AG09319 (cell line): Measurements from ENCODE around the gene DACH1.

Experiments
- DNase-seq: peaks from one replicate; pipeline ENCODE4 v3.0.0-alpha.2; 2010; ENCODE audit warnings: low read depth; ENCODE audit errors: extremely low read depth
- TF ChIP-seq, protein P1 (sequence below): IDR thresholded peaks from 2 replicates; pipeline ENCODE4 v1.5.1; 2011; ENCODE audit warnings: low read depth, mild to moderate bottlenecking, inconsistent platforms, low read length, moderate library complexity

DACH1 gene

DNA sequence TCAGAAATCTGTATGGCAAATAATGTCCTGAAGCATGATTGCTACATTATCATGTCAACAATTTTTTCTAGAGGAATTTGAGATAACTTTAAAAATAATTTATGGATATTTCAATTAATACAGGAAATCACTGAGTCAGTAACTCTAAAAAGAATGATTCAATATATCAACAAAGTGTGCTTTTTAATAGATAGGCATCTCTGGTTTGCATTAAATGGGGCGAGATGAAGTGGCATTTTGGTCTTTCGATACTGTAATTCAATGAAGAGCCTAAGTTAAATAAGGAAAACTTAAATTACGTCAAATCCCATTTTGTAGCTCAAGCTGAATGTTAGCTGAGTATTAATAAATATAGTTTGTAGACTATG is 342.8 kb downstream of the DACH1 start:
- DNase-seq: no peak

DNA sequence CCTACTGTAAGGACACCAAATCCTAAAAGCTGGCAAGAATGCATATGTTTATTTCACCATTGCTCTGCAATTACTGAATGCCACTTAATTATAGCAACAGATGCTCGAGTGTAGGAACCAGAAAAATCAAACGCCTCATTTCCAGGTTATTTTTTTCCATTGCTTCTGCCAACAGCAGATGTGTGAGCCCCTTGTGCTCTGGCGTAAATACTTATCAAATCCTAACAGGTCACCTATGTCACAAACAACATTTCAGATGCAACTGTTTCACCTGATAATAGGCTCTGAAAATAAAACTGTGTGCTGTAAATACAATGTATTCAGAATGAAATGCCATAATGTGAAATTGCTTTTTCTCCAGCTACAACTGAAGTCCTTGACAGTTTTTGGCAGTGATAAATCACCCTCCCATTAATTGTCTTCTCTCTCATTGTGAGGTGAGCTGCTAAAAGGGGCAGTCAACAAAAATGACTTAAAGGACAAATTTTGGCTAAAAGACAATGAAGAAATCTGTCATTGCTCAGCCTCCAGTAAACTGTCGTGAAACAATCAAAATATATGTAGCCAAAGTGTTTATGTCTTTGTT is 344.0 kb downstream of the DACH1 start:
- DNase-seq: no peak
- TF ChIP-seq, protein P1, sequence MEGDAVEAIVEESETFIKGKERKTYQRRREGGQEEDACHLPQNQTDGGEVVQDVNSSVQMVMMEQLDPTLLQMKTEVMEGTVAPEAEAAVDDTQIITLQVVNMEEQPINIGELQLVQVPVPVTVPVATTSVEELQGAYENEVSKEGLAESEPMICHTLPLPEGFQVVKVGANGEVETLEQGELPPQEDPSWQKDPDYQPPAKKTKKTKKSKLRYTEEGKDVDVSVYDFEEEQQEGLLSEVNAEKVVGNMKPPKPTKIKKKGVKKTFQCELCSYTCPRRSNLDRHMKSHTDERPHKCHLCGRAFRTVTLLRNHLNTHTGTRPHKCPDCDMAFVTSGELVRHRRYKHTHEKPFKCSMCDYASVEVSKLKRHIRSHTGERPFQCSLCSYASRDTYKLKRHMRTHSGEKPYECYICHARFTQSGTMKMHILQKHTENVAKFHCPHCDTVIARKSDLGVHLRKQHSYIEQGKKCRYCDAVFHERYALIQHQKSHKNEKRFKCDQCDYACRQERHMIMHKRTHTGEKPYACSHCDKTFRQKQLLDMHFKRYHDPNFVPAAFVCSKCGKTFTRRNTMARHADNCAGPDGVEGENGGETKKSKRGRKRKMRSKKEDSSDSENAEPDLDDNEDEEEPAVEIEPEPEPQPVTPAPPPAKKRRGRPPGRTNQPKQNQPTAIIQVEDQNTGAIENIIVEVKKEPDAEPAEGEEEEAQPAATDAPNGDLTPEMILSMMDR: no peak

More for the DNA sequence above, 342.8 kb downstream of the DACH1 start:
- TF ChIP-seq, protein P1: no peak

DNA sequence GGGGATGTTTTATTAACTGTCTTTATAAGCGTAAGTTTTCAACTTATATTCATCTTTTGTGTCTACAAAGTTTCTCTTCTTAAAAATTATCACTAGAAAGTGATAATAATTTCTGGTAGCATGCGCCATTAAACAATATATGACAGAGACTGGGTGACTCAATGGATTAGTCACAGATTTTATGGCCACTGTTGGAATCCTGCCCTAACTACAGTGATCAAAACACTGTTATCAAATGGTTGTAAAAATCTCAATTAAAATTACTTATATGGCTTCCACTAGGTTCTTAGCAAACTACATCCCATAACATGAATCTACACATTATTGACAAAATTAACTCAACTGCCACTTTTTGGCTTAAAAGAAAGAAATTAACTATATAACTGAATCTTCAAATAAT is 350.0 kb downstream of the DACH1 start:
- TF ChIP-seq, protein P1: no peak
- no peak for DNase-seq

DNA sequence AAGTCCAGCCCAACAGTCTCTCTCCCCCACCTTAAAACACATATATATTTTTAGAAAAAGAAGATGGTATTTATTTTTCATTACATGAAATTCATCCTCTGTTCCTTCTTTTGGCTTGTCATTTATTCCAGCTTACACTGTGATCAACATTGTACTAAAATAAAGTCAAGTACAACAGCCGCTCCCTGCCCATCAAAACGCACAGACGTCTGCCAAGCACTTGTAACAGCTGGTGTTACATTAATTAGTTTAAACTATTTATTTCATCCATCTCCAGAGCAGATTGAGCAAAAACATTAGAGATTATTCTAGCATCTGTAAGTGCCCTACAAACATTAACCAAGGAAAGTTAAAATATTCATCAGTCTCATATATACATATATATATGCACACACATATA is 350.5 kb downstream of the DACH1 start:
- DNase-seq: no peak
- TF ChIP-seq, protein P1: no peak

DNA sequence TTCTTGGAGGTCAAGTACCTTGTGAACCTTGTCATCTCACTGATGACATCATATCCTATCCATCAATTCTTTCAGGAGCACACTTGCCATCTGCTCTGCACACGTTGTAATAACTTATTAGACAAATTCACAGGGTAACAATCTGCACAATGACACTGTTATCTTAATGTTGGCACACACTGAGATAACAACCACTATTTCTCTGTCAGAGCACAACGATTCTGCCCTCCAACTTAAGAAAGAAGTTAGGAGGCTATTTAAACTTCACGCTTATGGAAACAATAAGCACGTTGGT is 351.3 kb downstream of the DACH1 start:
- TF ChIP-seq, protein P1: no peak
- no peak for DNase-seq

DNA sequence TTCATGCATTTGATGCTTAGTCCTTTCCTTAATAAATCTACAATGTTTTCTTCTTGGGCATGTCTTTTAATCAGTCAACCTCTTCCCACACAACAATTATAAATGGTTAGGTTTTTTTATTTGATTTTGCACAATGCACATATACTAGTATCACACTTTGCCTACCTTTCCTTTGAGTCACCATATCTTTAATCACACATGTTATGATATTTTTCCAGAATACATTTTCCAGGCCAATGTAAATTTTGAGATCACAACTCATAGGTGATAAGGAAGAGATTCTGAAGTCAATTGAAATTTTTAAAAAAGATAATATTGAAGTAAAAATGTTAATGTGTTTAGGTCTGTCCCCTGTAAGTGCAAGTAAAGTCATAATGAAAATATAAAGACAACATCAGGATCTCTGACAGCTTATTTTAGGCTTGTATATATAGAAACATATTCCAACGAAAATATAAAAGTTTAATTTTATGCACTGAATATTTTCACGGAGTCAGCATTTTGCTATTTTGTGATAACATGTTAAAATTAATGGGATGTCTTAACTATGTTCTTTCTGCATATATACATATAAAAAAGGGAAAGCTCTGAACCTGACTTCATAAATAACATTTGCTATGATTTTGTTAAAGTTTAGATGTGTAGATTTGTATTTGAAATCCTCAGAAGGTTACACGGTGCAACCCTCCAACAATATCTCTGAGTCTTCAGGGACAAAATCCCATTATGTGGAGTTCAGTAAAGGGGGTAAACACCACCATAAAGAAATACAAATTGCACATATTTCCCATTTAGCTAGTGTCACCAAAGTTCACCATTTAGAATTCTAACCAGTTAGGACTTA is 351.9 kb downstream of the DACH1 start:
- no peak for DNase-seq

DNA sequence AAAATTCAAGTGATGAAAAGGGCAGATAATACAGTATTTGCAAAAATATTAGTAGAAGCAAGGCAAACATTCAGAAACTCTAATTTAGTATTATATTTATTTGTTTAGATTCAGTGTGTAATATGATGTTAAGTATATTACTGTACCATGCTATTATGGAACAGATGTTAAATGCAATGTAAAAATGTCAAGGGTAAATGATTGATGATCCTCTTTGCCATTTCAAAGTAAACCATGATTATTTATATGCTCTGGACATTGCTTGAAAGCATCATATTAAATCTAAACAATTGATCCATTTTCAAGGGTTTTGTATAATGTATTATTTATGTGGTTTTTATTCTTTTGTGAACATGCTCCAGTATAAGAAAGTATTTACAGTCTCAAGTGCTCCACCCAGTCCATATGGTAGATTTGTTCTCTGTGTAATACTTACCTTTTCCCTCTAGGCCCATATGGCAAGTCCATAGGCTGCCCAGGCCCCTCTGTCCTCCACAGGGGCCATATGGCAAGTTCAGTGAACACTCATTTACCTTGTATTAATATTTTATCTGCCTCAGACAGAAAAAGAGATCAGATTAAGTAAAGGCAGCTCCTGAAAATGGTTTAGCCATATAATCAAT is 353.5 kb downstream of the DACH1 start:
- TF ChIP-seq, protein P1: no peak
- DNase-seq: no peak

More for the DNA sequence above, 351.9 kb downstream of the DACH1 start:
- TF ChIP-seq, protein P1: no peak
